HG02885 (cell line): Measurements from ENCODE around the gene ADAMTS6.

ENCODE experiments used
- ATAC-seq: cut with Tn5 transposase; IDR thresholded peaks from one replicate; pipeline ENCODE4 v1.9.1; 2021; ENCODE audit warnings: mild to moderate bottlenecking; ENCODE audit not compliant: unreplicated experiment, poor library complexity

ADAMTS6 gene

DNA sequence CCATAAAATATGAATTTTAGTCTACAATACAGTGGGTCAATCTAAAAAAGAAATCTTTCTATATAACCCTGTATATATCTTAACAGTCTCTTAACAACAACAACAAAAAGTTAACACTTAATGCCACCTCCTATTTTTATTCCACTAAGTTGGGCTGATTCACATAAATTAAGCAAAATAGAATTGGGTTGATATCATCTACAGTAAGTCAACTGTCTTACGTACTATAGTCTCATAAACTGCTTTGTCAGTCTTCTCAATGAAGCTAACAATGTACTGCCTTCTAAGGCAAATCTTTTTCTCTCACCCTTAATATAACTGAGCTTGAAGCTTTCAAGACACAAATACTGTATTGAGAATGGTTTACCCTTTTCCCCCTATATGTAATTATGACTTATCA is 185.7 kb downstream of the ADAMTS6 start:
- ATAC-seq, result no peak

DNA sequence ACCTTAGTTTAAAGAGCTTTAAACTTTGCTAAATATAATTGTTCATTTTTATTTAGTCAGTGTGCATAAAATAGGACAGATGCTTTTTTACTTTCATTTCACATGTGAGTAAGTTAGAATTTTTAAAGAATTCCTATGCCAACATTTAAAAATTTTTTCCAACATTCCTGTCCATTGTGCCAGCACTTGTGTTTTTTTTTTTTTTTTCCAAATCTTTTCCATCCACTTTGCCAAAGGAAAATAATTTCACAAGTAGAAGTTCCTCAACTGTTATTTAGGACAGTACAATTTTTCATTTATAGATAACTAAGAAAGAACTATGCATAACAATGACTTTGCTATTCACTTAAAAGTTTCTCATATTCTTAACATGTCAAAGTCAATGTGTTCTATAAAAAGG is 189.5 kb downstream of the ADAMTS6 start:
- ATAC-seq, result no peak

DNA sequence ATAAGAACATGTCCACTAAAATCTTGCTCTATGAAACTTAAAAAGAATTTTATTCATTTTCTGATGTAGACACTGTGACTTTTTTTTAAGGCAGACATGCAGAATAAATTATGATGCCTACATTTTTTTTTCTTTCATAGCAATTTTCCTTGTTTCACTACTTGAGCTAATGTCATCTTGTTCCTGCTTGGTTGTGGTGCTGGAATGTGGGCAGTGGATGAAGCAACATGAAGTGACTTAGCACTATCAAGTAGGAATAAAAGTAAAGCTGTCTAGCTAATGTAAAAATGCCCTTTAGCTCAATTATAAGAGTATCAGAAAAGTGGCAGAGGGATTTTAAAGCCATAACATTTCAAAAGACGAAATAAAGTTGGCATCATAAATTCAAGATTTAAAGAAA is 191.0 kb downstream of the ADAMTS6 start:
- ATAC-seq, result no peak

DNA sequence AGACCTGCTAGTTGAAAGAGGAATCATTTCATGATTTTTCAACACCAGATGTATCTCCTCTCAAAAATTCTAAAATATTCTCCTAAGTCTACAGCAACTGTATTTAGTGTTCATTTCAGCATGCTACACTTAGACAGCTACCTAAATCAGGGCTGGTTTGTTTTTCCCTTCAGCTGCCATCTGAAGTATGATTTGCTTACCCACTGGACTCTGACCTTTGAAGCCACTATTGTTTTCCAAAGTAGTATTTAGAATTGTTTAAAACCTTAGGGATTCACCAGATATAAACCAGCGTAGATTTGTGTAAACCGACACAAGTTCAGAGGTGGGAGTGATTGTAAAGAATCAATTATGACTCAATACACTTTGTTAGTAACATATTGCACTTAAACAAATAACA is 193.1 kb downstream of the ADAMTS6 start:
- ATAC-seq, result no peak

DNA sequence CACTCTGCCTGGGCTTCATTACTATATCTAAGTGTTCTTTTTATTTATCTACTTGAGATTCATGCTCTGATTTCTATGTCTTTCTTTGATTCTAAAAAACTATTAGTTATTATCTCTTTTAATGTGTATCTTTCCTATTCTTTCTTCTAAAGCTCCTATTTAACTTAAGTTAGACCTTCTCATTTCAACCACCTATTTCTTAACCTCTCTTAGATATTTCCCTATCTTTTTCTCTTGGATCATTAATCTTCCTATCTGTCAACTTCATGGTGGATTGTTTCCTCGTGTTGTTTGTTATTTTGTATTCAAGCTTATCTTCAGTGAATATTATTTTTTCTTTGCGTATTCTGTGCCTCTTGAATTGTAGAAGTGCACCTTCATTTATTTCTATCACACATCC is 202.1 kb downstream of the ADAMTS6 start:
- ATAC-seq, result no peak

DNA sequence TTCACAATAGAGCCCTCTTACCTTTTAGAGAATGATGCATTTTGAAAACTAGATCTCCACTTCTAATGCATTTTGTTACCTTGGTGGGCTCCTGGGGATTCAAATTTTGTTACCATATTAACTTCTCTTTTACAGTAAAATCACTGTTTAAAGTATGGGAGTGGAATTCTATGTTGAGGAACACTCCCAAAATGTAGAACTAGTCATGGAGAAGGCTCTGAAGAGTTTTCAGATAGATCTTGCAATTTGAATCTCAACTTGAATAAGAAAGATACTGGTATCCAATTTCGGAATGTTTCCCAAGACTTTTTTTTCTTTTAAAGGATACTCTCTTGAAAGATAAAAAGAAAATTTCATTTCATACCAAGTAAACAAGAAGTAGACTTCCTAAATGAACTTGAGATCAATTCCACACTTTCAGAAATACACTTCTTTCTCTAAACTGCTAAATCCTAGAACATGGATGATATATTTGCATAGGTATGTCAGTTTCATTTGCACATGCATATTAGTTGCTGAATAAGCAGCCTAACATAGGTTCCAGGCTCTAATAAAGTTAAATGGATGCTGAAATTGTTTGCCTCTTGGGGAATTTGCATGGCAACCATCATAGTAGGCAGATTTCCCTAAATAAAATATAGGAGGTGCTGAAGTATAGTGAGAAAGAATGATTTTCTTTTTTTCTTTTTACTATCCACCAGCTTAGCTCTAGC is 205.4 kb downstream of the ADAMTS6 start:
- no peak for ATAC-seq

DNA sequence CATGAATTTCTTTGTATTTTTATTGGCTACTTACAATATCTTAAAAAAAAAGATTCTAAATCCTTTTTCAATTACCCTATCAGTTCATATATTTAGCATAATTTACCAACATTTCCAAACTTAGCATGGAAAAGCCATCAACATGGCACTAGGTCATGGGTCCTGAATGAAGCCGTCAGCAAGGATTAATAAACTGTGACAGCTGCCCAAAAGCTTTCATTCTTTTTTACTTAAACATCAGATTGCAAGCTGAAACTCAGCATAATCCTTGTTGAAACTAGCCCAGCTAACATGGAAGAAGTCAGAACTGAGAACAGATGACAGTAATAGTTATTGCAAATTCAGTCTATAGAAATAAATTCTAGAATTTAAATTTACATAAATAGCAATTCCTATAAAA is 209.8 kb downstream of the ADAMTS6 start:
- no peak for ATAC-seq

DNA sequence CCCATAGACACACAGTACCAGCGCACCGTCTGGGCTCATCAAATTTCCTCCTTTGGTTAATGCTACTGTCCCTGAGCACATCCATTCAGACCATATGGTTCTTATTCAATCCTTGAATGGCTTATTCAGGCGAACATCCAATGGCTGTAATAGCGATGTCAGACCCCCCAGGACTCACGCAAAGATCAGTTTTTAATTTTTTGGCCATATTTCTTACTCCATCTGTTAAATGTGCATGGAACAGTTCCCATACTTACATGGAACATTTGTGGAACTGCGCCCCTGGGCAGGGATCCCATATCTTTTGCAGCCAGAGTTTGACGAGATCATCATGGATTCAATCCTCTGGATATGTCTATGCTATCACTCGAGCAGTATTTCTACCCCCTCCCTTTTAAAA is 213.2 kb downstream of the ADAMTS6 start:
- ATAC-seq, result no peak

DNA sequence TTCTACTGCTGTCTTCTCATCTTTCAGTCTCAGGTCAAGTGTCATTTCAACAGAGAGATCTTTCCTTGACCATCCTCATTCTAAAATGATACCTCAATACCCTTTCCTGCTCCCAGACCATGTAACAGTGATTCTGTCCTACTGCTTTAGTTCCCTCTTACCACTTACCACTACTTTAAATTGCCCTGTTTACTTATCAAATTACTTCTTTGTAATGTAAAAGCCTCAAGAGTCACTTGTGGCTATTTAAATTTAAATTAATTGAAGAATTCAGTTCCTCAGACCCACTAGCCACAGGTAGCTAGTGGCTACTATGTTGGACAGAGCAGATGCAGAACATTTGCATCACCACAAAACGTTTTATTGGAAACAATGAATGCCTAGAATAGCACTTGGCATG is 217.3 kb downstream of the ADAMTS6 start:
- ATAC-seq, result no peak

DNA sequence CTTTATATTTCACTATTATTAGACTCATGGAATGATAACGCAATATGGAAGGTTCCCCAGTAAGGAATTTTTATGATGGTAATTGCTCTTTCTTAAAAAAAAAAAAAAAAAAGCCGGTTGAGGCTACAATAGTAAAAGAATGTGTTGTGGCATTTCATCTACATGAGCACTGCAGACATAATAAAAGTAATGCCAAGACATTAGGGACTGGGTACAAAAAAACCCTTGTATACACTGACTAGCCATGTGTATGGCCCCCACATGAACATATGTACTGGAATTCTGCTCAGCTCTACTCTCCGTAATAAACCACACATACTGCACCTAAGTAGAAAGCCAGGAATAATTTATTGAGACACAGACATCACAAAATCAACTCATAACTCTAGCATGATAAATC is 218.4 kb downstream of the ADAMTS6 start:
- ATAC-seq, result no peak

DNA sequence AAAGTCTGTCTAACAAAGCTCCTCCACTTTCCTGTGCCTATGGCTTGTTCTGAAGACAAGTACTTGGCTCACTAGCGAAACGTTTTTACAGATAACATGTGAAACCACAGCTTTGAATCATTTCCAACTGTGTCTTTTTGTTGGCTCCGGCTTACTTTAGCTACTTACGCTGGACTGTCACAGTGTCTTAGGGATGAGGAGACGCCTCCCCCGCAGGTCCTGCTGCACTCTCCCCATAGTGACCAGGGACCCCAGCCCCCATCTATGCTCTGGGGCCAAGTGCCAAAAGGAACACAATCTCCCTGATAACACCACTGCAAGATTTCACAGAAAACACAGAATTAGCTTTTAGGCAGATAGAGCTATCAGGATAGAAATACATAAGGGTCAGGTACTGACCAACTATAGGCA is 219.1 kb downstream of the ADAMTS6 start:
- ATAC-seq, result no peak

DNA sequence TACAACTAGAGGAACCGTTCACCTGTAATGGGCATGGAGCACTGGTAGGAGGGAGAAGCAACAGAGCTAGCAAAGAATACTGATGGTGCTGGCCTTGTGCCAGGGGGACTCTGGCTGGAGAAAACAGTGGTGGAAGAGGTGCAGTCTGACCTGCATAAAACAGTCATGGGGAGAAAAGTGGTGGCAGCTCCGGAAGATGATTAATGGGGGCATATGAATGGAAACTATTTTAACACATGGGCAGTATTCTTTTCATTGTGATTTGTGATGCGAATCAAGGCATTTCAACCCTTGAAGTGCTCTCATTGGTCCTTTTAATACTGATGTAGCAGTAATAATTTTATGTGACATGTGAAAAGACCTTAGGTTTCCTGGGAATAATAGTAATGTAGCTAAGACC is 219.6 kb downstream of the ADAMTS6 start:
- no peak for ATAC-seq

DNA sequence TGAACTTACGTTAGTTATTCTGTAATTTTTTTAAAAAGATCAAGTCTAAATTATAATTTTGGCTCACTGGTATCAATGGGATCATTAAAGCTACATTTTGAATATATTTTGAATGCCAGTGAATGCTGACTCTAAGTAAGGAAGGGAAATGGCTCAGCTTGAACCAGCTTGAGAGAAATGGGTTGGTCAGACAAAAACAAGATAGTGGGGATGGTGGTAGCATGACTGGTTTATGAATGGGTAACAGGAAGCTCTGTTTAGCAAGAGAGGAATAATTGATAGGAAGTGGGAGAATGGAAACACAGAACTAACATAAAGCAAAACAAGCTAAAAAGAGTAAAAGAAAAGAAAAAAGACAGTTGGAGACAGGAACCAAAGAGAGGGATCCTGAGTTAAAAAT is 220.2 kb downstream of the ADAMTS6 start:
- no peak for ATAC-seq

DNA sequence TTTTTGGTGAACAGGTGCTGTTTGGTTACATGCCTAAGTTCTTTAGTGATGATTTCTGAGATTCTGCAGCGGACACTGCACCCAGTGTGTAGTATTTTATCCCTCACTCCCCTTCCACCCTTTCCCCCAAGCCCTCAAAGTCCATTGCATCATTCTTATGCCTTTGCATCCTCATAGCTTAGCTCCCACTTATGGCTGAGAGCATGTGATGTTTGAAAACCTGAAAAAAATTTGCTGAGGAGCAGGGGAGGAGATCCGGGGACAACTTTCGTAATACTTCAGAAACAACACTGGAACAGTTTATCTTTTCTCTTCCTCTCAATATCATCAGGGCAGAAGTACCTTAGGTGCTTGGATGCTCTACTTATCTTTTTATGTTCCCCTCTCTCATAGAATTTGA is 226.4 kb downstream of the ADAMTS6 start:
- ATAC-seq, result no peak

DNA sequence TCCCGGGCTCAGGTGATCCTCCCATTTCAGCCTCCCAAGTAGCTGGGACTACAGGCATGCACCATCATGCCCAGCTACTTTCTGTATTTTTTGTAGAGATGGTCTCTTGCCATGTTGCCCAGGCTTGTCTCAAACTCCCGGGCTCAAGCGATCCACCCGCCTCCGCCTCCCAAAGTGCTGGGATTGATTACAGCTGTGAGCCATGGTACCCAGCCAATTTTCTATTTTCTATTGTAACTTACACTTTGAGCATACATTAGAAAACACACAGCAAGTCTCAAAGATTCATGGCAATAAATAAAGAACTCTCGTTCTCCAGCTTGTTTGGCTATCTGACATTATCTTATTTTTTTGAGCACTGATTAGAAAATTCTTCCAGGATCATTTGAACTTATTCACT is 228.7 kb downstream of the ADAMTS6 start:
- no peak for ATAC-seq

DNA sequence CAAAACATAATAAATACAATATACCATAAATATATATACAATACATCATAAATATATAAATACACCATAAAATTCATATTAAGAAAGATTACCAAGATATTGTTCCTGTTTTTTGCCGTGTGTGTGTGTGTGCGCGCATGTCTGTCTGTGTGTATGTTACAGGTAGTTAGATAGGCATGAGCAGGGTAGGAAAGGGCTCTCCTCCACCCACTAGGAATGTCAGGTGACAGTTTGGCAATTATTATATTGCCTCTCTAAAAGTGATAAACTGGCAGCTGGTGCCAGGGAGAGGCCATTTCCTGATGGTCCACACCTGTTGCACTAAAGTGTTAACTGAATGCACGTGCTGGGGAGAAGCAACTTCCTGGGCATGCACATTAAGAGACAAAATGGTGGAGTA is 232.8 kb downstream of the ADAMTS6 start:
- ATAC-seq, result no peak

DNA sequence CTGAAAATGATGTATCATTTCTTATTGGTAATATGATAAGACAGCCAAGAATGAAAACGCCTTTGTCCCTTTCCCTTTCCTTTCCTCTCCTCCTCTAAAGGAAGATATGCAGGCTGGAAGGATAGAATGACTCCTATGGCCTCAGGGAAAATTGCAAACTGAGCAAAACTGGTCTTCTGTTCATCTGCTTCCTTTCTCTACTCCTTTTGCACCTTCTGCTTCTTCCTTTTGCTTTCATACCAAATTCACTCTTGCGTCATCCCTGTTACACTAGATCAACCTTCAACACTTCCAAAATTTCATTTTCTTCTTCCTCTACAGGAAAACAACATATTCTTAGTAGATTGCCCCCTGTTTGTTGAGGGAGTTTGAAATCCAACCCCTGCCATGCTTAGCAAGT is 234.1 kb downstream of the ADAMTS6 start:
- no peak for ATAC-seq

DNA sequence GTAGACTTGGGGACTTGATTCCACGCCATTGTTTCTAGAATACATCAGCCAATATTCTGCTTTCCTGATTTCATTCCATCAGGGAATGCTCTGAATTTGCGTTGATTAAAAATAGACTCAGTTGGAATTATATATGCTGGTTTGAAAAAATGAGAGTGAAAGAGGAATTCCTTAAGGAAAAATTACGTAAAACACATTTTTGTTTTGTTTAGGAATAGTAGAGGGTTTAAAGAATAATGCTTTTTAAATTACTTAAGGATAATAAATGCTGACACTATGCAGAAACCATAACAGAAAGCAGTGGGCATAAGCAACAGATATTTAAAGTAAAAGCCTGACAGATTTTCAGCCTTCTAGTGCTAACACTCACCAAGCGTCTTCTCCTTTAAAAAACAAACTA is 235.0 kb downstream of the ADAMTS6 start:
- no peak for ATAC-seq

DNA sequence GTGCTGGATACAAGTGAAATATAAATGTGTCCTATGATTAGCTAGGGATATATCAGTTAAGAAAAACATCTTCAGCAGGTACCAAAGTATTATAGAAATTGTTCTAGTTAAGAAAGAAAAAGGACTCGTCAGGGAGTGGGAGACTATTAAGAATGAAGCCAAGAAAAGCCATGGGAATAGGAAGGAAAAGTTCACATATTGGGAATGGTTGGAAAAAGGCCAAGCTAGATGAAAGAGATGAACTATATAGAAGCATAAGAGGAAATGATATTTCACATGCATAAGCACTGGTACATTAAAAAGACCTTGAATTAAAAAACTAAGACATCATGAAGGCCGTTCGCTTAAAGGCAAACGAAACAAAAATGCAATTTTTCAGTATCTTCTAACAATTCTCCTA is 237.7 kb downstream of the ADAMTS6 start:
- no peak for ATAC-seq

DNA sequence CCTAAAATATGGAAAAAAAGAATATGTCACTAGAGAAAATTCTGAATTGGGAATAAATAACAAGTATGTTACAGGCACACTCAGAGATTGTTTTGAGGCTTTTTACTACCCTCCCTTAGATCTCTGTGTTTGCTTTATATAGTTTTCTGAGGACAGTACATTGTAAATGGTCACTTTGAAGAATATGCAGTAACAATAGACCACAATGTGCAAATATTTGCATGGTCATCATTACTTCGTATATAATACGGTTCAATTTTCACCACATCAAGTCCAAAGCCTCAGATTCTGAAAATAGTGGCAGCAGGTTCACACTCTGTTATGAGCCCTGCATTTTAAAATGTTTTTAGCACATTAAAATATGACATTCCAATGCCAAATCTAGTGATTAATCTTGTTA is 238.6 kb downstream of the ADAMTS6 start:
- ATAC-seq, result no peak

DNA sequence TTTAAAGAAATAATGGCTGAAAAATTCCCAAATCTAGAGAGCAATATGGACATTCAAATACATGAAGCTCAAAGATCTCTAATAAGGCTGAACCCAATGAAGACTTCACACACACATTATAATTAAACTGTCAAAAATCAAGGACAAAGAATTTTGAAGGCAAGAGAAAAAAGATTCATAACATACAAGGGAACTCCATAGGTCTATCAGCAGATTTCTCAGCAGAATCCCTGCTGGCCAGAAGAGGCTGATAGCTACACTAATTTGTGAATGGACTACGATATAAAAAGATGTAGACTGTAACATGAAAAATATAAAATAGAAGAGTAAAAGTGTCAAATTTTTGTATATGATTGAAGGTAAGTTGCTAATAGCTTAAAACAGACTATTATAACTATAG is 251.9 kb downstream of the ADAMTS6 start:
- ATAC-seq, result no peak

DNA sequence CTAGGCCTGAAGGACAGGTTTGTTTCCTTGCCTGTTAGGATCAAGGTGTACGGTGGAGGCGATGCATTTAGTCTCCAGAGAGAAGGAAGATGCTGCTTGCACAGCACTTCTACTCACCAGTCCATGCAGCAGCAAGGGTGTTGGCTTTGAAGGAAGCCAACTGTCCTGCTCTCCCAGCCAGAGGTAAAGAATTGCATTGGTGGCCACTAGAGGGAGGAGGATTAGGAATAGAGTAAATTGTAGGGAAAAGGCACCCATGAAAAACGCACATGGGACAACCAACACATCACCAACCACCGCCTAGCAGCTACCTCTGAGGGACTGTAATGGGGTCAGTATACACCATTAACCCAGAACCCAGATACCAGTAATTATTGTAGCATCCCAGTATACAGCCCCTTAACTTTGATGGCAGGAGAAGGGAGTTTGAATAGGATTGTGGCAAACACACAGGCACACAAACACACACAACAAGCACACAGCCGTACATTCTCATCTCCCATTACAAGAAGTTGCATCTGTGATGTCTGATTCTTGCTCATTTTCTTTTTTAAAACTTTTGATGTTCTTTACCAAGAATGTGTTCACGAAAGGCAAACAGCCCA is 267.7 kb downstream of the ADAMTS6 start:
- ATAC-seq, result no peak
